ENCODE measurements around the gene C1QTNF5. TPM values are rescaled to one million over a fixed set of nuclear protein-coding genes. Genes with fewer than 3 reads are reported as not detected.

Gene C1QTNF5
- total RNA-seq, 4 donors from 2014 or later: 10.3 to 26.4 (median 11.8) TPM

DNA sequence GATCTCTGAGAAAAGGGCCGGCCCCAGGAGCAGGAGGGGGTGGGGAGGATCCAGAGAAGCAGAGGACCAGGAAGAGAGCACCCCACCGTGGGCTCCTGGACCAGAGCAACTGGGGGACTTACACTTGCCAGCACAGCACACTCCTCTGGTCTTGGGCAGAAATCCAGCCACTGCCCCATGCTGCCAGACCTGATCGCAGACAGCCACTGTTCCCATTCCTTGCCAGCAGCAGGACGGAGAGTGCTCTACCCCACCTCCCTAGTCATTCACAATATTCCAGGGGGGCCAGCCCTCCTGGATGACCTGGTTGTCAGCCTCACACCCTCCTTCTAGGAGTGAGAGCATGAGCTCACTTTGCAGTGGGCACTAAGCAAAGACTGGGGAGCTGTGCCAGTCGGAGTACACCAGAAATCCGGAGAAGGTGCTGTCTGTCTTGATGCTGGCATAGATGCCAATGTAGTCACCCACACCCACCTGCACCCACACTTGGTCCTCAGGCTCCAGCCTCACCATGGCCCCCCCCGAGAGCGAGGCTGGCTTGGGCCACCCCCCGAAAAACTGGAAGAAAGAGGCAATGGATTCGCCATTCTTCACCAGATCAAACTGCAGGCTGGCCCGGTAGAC is 1.6 kb downstream of the C1QTNF5 start:
- Histone ChIP-seq H3K27ac (peak overlapping the region; percentile 63 to 90 (median 74)), H3K27me3 (peaks cover 0 to 5% of the 10 kb centered on the region in 2 donors), H3K4me1 (peaks cover 3 to 70% (median 22%) of the 10 kb centered on the region in 4 donors), H3K9me3 (no peaks in the 10 kb centered on the region), H3K4me3 (peak overlapping the region; percentile 36 to 59 (median 48)), H3K36me3 (no peaks in the 10 kb centered on the region)
- DNase-seq: peak in 1 of 3 donors; percentile 46
- TF ChIP-seq CTCF (IDR thresholded peaks at IDR 0.05): no peak
- no peak for TF ChIP-seq POLR2A (IDR thresholded peaks at IDR 0.05)

DNA sequence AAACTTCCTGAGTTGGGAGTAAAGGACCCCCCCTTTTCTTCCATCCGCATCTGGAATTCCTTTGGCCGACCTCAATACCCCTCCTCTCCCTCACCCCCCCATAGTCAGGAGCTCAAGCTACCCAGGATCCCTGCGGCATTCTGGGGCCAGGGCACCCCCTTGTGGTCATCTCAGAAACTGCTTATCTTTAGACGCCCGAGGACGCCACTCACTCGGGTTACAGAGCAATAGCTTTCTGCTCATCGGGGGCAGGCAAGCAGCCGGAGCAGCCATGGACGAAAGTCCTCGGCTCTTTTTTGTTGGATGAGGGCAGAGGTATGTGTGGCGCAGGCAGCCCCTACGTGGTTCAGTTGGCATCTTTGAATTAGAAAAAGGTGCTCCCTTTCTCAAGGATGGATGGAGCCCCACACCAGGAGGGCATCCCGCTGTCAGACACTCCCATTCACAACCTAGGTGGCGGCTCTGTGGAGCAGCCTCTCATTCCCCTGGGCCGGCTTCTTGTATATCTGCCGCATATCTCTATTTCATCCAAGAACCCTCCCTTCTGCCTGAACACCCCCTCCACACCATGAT is 2.3 kb downstream of the C1QTNF5 start:
- Histone ChIP-seq H3K27ac (peak overlapping the region in 3 of 4 donors; percentile 0 to 90 (median 78)), H3K4me3 (peak overlapping the region in 1 of 4 donors; percentile 54), H3K27me3 (peaks cover 0 to 5% of the 10 kb centered on the region in 2 donors), H3K4me1 (peaks cover 3 to 74% (median 22%) of the 10 kb centered on the region in 4 donors), H3K36me3 (no peaks in the 10 kb centered on the region), H3K9me3 (no peaks in the 10 kb centered on the region)
- peak; percentile 50 to 85 (median 75) for DNase-seq
- peak; percentile 48 to 87 (median 74) for TF ChIP-seq CTCF (IDR thresholded peaks at IDR 0.05)
- TF ChIP-seq POLR2A (IDR thresholded peaks at IDR 0.05): no peak

- Histone ChIP-seq H3K4me3 (no peak overlapping the region), H3K4me1 (peaks cover 3 to 74% (median 22%) of the 10 kb centered on the region in 4 donors), H3K27ac (peak overlapping the region in 3 of 4 donors; percentile 31 to 90 (median 78)), H3K36me3 (no peaks in the 10 kb centered on the region), H3K9me3 (no peaks in the 10 kb centered on the region), H3K27me3 (peaks cover 0 to 5% of the 10 kb centered on the region in 2 donors)
- DNase-seq: peak in 1 of 3 donors; percentile 49
- no peak for TF ChIP-seq POLR2A (IDR thresholded peaks at IDR 0.05)
- no peak for TF ChIP-seq CTCF (IDR thresholded peaks at IDR 0.05)
These were observed 2.9 kb downstream of the C1QTNF5 start for GRCh38 chr11:119337581-119338317.

DNA sequence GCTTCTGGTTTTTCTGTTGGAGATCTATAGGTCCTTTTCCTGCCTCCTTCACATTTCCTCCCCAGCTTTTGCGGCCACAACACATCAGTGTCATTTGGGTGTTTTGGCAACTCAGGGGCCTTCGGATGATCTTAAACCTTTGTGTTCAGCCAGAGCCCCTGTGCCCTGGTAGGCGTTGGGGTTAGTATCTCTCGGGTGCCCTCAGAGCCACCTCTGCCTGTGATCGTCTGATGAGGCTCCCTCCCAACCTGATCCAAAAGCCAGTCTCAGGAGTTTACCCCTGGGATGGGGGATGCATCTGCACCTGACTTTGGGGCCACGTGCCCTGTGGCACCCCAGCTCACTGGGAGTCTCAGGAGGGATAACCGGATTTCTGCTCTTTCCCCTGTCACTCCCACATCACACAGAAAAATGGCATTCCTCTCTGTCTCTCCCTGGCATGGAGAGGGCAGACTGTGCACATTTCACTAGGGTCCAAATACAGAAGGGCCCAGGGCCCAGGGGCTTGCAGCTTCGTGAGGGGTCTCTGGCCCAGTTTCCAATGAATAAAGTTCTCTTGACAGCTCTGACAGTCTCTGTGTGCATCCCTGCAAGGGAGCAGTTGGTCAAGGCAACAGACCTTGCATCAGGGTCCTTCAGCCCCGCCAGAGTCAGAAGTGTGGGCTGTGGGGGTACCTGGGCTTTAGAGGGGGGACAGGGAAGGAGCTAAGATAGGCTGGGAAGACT is 3.8 kb downstream of the C1QTNF5 start:
- TF ChIP-seq POLR2A (IDR thresholded peaks at IDR 0.05): no peak
- no peak for TF ChIP-seq CTCF (IDR thresholded peaks at IDR 0.05)
- Histone ChIP-seq H3K4me1 (peaks cover 3 to 74% (median 22%) of the 10 kb centered on the region in 4 donors), H3K4me3 (no peak overlapping the region), H3K36me3 (no peaks in the 10 kb centered on the region), H3K27me3 (peaks cover 0 to 5% of the 10 kb centered on the region in 2 donors), H3K9me3 (no peaks in the 10 kb centered on the region), H3K27ac (peak overlapping the region in 1 of 4 donors; percentile 78)
- no peak for DNase-seq
